SK-N-SH treated with all-trans-retinoic acid at 6 μM for 48 hours (cell line): Measurements from ENCODE around the gene ERBIN.

Experiments used
- ARNTL ChIP-seq: fragments of 450-650 bp; formaldehyde crosslinking; IDR thresholded peaks from 2 replicates; pipeline ENCODE4 v1.5.0; 2020; ENCODE audit warnings: low read depth, mild to moderate bottlenecking, moderate library complexity, borderline replicate concordance
- PPARA ChIP-seq: fragments of 250-450 bp; sonication (Bioruptor Pico); IDR thresholded peaks from 2 replicates; pipeline ENCODE4 v1.5.0; 2020; ENCODE audit warnings: mild to moderate bottlenecking, borderline replicate concordance
- RARB ChIP-seq: fragments of 250-450 bp; sonication (Bioruptor Pico); IDR thresholded peaks from 2 replicates; pipeline ENCODE4 v1.8.0; 2021; ENCODE audit warnings: mild to moderate bottlenecking, moderate library complexity
- TCF4 ChIP-seq: fragments of 250-450 bp; sonication (Bioruptor Pico); IDR thresholded peaks from 2 replicates; pipeline ENCODE4 v1.8.0; 2021; ENCODE audit warnings: mild to moderate bottlenecking, moderate library complexity, borderline replicate concordance
- TOX ChIP-seq: fragments of 250-450 bp; sonication (Bioruptor Pico); IDR thresholded peaks from 2 replicates; pipeline ENCODE4 v1.8.0; 2021; ENCODE audit warnings: mild to moderate bottlenecking, moderate library complexity, borderline replicate concordance
- ZFP3 ChIP-seq: fragments of 250-450 bp; sonication (Bioruptor Pico); IDR thresholded peaks from 2 replicates; pipeline ENCODE4 v1.5.0; 2020; ENCODE audit warnings: mild to moderate bottlenecking, moderate library complexity
- ZNF8 ChIP-seq: fragments of 450-650 bp; formaldehyde crosslinking; IDR thresholded peaks from 2 replicates; pipeline ENCODE4 v1.5.0; 2020; ENCODE audit warnings: mild to moderate bottlenecking, moderate library complexity
- TF ChIP-seq, protein P1 (sequence below): fragments of 250-450 bp; sonication (Bioruptor Pico); IDR thresholded peaks from 2 replicates; pipeline ENCODE4 v1.5.0; 2020; ENCODE audit warnings: mild to moderate bottlenecking, moderate library complexity
- TF ChIP-seq, protein P2 (sequence below): fragments of 250-450 bp; sonication (Bioruptor Pico); IDR thresholded peaks from 2 replicates; pipeline ENCODE4 v1.5.1; 2020; ENCODE audit warnings: low read depth, mild to moderate bottlenecking, moderate library complexity
- TF ChIP-seq, protein P3 (sequence below): fragments of 250-450 bp; sonication (Bioruptor Pico); IDR thresholded peaks from 2 replicates; pipeline ENCODE4 v1.8.0; 2021; ENCODE audit warnings: low read depth, mild to moderate bottlenecking, moderate library complexity, borderline replicate concordance

DNA sequence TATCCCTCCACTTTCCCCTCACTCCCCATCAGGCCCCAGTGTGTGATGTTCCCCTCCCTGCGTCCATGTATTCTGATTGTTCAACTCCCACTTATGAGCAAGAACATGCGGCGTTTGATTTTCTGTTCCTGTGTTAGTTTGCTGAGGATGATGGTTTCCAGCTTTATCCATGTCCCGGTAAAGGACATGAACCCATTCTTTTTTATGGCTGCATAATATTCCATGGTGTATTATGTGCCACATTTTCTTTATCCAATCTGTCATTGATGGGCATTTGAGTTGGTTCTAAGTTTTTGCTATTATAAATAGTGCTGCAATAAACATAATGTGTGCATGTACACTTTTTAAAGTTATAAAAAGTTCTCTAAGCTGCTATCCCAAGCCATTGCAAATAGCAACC lies 75.6 kb downstream of the ERBIN start:
- TF ChIP-seq, protein P1, sequence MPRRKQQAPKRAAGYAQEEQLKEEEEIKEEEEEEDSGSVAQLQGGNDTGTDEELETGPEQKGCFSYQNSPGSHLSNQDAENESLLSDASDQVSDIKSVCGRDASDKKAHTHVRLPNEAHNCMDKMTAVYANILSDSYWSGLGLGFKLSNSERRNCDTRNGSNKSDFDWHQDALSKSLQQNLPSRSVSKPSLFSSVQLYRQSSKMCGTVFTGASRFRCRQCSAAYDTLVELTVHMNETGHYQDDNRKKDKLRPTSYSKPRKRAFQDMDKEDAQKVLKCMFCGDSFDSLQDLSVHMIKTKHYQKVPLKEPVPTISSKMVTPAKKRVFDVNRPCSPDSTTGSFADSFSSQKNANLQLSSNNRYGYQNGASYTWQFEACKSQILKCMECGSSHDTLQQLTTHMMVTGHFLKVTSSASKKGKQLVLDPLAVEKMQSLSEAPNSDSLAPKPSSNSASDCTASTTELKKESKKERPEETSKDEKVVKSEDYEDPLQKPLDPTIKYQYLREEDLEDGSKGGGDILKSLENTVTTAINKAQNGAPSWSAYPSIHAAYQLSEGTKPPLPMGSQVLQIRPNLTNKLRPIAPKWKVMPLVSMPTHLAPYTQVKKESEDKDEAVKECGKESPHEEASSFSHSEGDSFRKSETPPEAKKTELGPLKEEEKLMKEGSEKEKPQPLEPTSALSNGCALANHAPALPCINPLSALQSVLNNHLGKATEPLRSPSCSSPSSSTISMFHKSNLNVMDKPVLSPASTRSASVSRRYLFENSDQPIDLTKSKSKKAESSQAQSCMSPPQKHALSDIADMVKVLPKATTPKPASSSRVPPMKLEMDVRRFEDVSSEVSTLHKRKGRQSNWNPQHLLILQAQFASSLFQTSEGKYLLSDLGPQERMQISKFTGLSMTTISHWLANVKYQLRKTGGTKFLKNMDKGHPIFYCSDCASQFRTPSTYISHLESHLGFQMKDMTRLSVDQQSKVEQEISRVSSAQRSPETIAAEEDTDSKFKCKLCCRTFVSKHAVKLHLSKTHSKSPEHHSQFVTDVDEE (CRISPR knock-in tag), result no peak
- TF ChIP-seq RARB (CRISPR knock-in tag) (no peak), ZFP3 (no peak), TOX (CRISPR knock-in tag) (no peak), ZNF8 (CRISPR knock-in tag) (no peak), TCF4 (CRISPR knock-in tag) (no peak), PPARA (no peak), ARNTL (CRISPR knock-in tag) (no peak)
- TF ChIP-seq, protein P2, sequence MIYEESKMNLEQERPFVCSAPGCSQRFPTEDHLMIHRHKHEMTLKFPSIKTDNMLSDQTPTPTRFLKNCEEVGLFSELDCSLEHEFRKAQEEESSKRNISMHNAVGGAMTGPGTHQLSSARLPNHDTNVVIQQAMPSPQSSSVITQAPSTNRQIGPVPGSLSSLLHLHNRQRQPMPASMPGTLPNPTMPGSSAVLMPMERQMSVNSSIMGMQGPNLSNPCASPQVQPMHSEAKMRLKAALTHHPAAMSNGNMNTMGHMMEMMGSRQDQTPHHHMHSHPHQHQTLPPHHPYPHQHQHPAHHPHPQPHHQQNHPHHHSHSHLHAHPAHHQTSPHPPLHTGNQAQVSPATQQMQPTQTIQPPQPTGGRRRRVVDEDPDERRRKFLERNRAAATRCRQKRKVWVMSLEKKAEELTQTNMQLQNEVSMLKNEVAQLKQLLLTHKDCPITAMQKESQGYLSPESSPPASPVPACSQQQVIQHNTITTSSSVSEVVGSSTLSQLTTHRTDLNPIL (CRISPR knock-in tag), result no peak
- TF ChIP-seq, protein P3, sequence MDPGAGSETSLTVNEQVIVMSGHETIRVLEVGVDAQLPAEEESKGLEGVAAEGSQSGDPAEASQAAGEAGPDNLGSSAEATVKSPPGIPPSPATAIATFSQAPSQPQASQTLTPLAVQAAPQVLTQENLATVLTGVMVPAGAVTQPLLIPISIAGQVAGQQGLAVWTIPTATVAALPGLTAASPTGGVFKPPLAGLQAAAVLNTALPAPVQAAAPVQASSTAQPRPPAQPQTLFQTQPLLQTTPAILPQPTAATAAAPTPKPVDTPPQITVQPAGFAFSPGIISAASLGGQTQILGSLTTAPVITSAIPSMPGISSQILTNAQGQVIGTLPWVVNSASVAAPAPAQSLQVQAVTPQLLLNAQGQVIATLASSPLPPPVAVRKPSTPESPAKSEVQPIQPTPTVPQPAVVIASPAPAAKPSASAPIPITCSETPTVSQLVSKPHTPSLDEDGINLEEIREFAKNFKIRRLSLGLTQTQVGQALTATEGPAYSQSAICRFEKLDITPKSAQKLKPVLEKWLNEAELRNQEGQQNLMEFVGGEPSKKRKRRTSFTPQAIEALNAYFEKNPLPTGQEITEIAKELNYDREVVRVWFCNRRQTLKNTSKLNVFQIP (CRISPR knock-in tag), result no peak
